Measurements from ENCODE around the gene LRPAP1.

Gene LRPAP1

DNA sequence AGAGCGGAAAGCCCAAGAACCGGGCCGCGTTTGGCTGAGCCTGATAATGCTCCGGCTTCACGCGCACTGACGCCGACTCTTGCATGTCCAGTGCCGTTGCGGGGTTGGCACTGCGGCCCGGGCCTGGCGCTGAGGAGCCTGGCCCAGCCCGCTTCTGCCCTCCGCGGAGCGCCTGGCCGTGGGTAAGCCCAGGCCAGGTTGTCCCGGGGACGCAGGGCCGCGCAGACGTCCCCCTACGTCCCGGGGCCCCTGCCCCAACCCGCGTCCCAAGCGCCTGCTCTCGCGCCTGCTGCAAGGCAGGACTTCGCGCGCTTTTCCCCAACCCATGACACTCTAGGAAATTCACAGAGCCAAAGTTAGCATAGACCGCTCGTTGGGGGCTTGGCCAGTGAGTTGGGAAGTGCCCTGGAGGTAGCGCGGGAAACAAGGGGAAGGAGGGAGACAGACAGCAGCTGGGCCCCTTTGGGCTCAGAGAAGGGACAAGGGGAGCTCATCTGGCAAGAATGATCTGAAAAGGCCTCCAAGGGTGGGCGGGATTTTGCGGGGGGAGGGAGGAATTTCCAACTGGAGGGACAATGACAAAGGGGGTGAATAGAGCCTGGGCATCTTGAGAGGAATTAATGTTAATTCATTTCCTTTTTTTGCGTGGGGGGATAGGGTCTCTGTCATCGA is 665 bp upstream of the LRPAP1 start:
- in situ Hi-C loops (cut with HindIII; ENCODE audit: low sequenced_read_pairs) = no loop called here

DNA sequence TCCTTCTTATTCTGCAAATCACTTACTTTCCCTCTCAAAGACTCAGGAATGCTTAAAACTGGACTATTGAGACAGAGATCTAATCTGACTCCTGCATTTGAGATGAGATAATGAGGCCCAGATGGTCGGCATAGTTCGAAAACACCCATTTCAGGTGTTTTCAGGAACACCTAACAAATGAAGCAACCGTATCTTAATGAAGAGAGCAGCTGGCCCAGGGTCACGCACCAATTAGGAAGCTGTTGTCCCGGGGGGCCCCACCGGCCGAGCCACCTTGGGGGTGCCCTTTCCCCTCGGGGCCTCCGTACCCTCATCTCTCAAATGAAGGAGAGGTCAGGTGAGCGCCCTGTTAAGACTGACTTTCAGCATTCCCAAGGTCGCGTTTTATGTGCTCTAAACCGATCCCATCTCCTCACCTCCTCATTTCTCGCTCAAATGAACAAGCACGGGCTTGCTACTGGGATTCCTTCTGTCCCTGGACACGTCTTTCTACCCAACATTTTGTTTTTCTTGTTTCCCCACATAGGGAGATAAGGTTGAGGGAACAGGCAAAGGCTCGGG is 824 bp downstream of the LRPAP1 start:
- in situ Hi-C loops (cut with HindIII; ENCODE audit: low sequenced_read_pairs) = no loop called here

DNA sequence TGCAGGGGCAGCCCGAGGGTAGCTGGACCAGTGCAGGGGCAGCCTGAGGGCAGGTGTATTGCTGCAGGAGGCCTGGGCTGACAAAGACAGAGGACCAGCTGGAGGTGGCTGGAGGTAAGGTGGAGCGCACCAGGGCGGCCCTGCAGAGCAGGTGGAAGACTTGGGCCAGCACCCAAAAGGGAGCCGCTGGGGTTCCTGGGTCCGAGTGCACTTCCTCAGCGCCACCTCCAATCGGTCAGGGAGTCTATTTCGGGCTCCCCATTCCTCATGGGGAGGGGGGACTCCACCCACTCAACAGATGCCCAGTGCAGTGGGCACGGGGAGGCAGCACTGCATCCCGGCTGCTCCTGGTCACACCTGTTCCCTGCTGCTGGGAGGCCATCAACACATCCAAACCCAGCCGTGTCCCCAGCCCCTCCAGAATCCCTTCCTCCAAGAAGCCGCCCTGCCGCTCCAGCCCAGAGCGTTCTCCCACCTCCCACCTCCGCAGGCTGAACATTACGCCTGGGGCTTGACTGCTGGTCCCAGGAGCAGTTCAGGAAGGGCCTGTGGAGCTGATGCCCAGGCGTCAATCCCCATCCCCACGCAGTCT is 1.5 kb downstream of the LRPAP1 start:
- in situ Hi-C loops (cut with HindIII; ENCODE audit: low sequenced_read_pairs) = no loop called here

DNA sequence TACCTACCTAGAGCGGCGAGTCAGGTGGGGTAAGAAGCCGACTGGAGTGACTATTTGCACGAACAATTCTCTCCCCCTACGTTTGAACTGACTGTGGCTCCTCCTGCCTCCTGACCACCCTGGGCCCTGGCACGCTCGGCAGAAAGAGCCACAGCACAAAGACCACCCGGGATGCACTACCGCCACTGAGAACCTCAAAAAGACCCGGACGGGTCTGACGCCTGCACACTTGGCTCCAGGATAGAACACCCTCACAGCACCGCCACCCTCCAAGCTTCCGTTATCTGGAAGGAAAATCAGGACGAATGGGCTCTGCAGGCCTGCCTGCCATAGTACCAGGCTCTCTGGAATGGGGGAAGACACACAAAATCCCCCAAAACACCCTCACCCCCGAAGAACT is 2.2 kb downstream of the LRPAP1 start:
- in situ Hi-C loops (cut with HindIII; ENCODE audit: low sequenced_read_pairs) = no loop called here

DNA sequence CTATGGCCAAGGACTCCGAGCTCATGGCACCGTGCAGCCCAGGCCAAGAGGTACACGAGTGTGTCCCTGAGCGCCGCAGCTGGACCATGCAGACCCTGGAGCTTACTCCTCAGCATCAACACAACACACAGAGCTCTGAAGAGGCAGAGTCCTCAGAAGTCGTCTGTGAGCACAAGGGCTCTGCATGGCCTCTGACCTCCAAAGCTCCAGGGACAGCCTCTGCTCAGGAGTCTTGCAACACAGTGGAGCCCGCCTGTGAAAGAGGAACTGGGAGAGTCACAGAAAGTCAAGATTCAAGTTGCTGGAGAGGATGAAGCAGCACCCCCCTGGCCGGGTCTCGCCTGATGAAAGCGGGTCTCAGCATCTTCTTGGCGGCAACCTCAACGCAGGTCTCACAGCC is 2.9 kb downstream of the LRPAP1 start:
- in situ Hi-C loops (cut with HindIII; ENCODE audit: low sequenced_read_pairs) = no loop called here

DNA sequence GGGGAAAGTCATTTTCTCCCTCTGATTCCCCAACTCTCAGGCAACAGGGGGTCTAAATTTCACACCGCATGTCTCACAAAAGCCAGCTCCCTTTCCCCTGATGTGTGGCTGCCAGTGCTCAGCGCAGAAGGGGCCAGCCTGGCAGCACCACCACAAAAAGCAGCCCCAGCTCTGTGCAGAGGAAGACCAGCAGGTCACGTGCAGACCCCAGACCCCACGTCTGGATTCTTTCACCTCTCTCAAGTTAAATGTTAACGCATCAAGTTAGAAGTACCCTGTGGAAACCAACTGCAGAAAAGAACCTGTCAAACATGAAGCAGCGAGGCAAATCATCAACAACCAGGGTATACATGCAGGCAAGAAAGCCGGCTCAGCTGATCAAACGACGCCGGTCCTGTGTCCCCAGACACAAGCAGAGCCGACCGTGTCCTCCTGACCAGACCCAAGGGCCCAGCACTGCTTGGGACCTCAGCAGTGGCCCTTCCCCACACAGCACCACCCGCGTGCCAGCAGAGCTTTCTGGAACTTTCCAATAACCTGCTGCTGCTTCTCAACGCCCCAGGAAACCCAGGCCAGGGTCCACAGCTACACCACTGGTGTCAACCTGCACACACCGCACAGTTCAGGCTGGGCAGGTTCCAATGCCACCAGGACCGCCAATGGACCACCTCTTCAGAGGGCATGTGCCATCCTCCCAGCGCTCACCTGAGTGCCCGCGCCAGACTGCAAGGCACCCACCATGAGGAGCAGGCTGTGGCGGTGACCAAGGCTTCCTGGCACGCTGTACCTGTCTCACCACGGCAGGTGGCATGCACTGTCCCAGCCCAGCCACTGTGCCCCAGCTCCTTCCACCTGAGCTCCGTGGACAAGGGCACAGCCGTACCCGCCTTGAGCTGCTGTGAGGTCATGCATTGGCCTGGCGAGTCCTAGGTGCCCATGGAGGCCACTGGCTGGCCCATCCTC is 4.0 kb downstream of the LRPAP1 start:
- in situ Hi-C loops (cut with HindIII; ENCODE audit: low sequenced_read_pairs) = no loop called here

DNA sequence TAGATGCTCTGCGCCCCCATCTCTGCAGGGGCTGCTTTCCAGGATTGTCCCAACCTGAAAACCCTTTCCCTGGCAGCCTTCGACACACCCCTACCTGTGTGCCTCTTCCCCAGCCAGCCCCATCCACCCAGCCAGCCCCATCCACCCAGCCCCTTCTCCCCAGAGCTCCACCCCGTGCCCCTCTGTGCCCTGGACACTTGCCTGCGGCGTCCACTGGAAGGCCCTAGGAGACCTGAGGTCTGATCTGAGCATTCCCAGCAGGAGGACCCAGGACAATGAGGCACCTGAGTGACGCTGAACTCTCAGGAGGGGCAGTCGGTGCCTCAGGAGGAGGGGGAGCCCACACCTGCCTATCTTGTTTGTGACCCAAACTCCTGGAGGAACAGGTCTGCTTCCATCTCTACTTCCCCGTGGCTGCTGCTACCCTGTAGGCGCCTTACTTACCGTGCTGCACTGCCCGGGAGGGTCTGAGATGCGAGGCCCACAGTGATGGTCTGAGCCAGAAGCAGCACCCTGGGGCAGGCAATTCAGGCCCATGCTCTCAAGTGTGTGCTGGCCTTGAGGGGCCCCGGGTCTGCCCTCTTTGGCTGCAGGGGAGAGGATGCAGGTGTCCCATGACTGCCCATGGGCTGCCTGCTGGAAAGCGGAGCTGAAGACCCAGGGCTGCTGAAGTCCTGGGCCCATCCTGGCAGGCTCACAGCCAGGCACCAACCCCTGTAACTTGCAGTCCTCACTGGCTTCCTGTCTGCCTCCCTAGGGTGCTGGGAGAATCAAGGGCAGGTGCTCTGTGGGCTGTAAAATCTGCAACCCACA is 4.9 kb downstream of the LRPAP1 start:
- in situ Hi-C loops (cut with HindIII; ENCODE audit: low sequenced_read_pairs) = no loop called here

DNA sequence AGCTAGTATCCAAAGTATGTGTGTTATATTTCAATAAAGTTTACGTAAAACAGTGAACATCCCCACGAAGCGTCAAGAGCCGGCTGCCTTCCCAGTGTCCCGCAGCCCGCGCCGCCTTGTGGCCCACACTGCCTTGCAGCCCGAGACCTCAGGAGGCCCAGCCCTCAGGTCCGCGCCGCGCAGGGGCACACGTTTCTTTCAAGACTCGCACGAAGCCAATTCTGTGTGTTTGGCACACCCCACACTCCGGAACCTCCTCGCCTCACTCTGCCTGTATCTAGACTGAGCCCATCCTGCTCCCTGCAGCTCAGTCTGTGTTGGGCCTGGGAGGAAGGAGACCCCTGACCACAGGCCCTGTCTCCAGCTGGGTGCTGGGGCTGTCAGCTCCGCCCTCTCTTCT is 5.8 kb downstream of the LRPAP1 start:
- in situ Hi-C loops (cut with HindIII; ENCODE audit: low sequenced_read_pairs) = no loop called here

DNA sequence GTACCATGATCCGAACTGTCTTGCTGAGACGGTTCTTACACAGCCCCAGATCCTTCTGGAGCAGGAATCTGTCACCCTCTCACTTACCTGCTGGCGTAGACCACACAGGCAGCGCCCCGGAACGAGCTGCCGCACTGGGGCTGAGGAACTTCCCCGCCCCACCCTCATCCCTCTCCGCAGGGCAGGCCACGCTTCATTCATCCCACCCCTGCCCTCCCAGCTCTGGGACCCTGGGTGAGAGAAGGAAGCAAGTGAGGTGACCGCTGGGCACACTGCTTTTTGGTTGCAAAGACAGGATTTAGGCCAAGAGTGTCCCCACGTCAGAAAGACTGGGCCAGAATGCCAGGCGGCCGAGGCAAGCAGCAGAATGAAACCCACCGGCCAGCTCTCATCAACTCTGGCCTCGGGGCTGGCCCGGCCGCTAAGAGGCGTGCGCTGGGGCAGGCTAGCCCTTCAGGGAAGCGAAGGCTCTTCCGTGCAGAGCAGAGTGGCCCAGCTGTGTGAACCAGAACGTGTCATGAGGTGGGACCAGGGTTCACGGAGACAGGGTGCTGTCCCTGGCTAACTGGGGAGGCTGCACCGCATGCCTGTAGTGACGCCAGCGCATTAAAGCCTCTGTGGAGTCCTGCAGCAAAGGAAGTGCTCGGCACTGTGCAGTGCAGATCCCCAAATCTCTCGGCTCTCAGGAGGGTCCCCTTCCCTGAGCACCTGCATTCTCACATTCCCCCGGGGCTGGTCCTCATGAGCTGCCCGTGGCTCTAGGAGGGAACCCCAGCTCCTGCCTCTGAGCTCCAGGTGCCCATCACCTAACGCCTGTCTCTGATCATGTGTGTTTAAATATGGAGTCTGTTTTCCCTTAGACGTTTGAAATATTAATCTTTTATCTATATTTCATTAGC is 6.4 kb downstream of the LRPAP1 start:
- in situ Hi-C loops (cut with HindIII; ENCODE audit: low sequenced_read_pairs) = no loop called here

DNA sequence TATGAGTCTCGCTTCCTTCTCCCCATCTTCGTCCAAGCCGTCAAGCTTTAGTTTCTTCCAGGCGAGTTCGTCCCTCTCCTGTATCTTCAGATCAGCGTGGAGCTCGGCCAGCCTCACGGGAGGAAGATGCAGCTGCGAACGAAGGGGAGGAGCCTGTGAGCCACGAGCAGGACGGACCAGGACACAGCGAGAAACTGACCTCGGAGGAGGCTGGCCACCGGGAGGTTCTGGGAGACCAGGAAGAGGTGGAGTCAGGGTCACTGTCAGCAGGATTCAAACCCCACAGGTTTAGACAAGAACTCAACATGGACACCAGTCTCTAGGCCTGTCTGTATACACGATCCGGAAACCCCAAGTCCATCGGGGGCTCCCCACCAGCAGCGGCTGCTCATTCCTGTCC is 7.3 kb downstream of the LRPAP1 start:
- in situ Hi-C loops (cut with HindIII; ENCODE audit: low sequenced_read_pairs) = no loop called here

DNA sequence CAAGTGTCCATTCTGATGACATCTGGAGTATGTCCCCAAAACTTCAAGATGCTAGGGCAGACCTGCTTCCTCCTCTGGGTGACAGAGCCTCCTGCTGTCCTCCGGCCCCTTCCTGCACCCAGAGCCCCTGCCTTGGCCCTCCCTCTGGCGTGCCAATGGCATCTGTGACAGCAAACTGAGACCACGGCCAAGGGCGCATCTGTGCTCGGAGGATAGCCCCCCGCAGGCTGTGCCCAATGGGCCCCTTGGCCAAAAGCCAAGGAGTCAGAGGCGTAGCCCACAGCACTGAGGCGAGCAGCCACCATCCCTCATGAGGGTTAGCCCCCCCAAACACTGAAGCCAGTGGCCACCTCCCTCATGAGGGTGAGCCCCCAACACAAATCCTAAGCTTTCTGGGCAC is 7.9 kb downstream of the LRPAP1 start:
- in situ Hi-C loops (cut with HindIII; ENCODE audit: low sequenced_read_pairs) = no loop called here

DNA sequence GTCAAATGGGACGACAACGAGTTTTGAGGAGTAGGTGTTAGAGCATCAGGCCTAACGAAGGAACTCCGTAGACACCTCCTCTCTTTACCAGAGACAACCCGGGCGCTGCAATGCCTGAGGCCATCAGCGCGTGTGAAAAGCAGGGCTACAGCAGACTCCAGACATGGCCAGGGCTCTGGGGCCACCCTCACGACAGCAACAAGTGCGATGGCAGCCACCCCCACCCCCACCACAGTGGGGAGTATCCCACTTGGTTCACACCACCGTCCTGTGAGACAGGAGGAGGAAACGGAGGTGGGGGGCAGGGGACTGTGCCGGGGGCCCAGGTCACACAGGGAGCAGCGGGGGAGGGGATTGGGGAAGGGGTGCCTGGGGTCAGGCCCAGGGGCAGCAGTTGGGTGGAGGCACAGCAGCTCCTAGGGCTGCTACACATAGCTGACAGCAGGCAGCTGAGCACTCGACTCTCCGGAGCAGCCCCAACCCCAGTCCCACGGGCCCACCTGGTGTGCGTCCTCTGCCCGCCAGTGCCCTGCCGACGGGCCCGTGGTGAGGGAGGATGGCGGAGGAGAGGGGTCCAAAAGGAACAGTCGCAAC is 8.5 kb downstream of the LRPAP1 start:
- in situ Hi-C loops (cut with HindIII; ENCODE audit: low sequenced_read_pairs) = no loop called here

DNA sequence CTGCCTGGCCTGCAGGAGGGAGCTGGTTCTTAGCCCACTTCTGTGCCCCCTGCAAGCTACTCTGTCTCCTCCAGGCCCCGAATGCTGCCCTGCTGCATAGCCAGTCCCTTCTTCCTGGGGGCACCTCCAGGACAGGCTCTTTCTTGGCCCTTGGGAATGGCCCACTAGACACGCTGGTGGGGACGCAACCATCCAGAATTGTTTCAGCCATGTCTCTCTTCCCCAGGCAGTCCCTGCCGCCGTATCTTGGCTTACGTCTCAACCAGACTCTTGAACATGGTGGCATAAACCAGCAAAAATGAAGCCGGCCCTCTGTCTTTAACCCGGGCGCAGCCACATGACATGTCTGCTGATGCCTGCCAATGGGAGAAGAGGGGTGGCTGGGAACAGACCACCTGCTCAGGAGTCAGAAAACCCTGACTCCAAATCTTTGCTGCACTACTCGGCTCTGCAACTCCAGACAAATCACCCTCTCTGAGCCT is 9.0 kb downstream of the LRPAP1 start:
- in situ Hi-C loops (cut with HindIII; ENCODE audit: low sequenced_read_pairs) = no loop called here

DNA sequence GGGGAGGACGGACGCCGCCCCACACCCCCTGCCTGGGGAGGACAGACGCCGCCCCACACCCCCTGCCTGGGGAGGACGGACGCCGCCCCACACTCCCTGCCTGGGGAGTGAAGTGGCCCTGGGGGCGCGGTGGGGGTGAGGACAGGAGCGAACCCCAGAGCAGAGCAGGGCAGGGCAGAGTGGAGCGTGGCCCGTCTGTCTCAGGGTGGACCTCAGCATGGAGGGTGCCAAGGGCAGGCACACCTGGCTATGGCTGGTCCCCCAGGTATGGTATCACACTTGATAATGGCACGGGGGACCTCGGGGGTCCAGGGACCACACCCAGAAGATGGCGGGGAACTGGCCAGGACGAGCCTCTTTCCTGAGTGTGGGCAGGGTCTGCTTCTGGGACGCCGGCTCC is 9.6 kb downstream of the LRPAP1 start:
- in situ Hi-C loops (cut with HindIII; ENCODE audit: low sequenced_read_pairs) = no loop called here

DNA sequence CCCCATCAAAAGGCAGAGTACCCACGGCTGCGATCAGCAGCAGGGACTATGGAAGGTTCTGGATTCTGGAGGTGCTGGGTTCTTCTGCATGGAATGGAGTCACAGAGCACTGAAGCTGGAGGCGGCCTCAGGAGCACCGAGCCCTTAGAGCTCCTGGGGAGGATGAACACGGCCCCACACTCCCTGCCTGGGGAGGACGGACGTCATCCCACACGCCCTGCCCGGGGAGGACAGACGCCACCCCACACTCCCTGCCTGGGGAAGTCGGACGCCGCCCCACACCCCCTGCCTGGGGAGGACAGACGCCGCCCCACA is 9.9 kb downstream of the LRPAP1 start:
- in situ Hi-C loops (cut with HindIII; ENCODE audit: low sequenced_read_pairs) = no loop called here

DNA sequence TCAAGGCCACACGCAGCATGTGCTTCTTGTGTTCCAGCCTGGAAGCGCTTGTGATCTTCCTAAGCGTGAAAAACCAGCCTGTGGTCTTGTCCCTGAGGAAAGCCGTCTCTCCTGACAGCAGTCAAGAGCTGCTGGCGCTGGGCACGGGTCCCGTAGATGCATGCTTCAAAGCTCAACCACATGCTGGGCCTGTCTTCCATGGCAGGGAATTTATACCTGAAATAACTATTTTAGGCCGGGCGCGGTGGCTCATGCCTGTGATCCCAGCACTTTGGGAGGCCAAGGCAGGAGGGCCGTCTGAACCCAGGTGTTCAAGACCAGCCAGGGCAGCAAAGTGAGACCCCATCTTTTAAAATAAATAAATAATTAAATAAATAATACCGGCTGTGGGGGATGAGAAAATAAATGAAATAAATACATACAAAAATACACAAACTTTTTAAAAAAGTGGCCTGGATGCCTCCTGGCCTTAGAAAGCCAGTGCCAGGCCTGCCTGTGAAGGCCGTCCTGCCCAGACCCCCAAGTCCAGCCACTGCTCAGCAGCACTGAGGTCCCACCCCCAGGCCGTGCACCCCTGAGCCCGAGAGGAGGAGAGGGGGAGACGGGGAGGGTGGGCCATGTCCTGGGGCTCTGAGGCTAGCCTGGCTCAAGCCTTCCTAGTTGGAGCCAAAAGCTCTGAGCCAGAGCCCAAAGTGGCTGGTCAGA is 10.4 kb downstream of the LRPAP1 start:
- in situ Hi-C loops (cut with HindIII; ENCODE audit: low sequenced_read_pairs) = no loop called here

DNA sequence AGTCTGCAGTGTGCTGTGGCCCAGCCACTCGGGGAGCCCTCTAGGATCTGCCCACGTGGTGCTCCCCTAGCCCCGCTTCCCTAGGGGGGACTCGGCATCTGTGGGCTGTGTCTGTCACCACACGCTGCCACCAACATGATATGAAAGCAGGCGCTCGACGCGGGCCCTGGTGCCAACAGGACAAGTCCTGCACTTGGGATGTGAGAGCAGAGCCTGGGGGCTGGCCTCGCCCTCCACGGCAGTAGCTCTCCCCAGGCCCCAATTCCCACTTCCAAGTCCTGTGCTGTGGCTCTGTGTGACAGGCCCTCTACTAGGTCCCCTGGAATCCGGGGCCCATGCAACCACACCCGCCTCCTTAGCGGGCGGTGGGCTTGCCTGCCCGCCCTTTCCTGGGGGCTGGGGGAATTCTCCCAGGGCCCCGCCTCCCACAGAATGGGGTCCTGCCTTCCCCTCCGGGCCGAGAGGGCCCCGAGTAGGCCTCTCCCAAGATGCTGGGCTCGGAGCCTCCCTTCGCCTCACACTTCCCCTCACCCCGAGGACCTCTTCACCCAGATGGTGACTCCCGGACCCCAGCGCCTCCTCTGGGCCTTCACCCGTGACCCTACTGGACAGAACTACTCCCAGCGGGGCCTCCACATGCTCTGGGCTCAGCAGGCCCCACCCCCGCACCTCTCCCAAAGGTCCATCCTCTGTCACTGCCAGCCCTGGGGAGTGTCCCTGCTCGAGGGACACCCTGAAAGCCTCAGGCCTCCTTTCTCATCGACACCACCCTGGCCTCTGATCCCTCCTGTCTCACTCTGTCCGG is 11.2 kb downstream of the LRPAP1 start:
- in situ Hi-C loops (cut with HindIII; ENCODE audit: low sequenced_read_pairs) = no loop called here

DNA sequence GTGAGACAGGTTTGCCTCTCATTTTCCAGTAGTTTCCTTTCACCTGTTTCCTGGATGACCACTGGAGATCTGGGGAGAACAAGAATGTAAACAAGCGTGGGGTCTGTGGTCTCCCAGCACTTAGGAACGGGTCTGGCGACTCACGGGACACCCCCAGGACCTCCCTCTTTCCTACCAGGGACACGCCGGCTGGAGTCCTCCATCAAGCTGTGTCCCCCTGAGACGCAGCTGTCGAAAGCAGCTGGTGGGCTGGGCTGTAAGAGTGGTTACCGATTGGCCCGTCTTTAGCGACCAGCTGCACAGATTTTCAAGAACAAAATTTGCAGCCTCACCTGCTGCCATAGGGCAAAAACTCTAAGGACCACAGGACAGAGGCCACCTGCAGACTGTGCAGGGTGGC is 11.9 kb downstream of the LRPAP1 start:
- in situ Hi-C loops (cut with HindIII; ENCODE audit: low sequenced_read_pairs) = no loop called here
